Measurements from ENCODE around the gene SMC3. TPM values are rescaled to one million over a fixed set of nuclear protein-coding genes. Genes with fewer than 3 reads are reported as not detected.
"Not testable (repeated sequence)": the region's sequence is repeated elsewhere in the genome, so short reads cannot be mapped to it uniquely, and the experiment has no call there.

SMC3 gene
- total and polyA plus RNA-seq, 2 donors, result 24.6 to 63.7 TPM

DNA sequence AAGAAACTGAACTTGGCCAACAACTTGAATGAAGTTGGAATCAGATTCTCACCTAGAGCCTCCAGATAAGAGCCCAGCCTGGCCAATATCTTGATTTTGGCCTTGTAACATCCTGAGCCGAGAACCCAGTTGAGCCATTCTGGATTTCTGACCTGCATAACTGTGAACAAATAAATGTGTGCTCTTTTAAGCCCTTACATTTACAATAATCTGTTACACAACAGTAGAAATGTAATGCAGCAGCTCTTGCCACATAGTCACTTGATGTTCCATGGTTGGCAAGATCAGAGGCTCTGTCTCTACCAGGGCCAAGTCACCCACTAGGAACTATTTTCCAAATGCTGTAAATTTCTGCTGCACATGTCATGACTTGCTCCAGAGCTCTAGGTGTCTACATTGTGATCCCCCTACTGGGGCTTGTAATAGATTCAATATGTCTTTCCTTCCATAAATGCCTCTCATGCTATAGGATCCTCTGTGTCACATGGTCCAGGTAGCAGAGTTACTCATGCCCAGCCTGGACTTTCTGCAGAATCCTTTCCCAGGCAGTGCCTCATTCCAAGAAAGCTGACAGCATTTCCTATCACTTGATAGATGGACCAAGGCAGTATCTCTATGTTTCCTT, 65.2 kb downstream of the SMC3 start:
- H3K9me3 ChIP-seq (ENCODE audit: control insufficient read depth in 2 of 2, insufficient read depth in 1 of 2, low read length in 1 of 2), result no peaks in the 10 kb centered on the region
- H3K27me3 ChIP-seq (ENCODE audit: control insufficient read depth in 2 of 2, insufficient read depth in 1 of 2, low read length in 1 of 2), result peaks cover 0 to 18% of the 10 kb centered on the region in 2 donors
- no peaks in the 10 kb centered on the region for H3K36me3 ChIP-seq (ENCODE audit: control insufficient read depth in 2 of 2, insufficient read depth in 2 of 2, low read length in 1 of 2)
- WGBS, result 97% methylated on average over 1 of the region's 1 CpG
- peaks cover 0 to 3% of the 10 kb centered on the region in 2 donors for H3K4me1 ChIP-seq (ENCODE audit: control insufficient read depth in 2 of 2, insufficient read depth in 2 of 2, low read length in 2 of 2)
- DNase-seq (ENCODE audit: low read depth in 6 of 9, low spot score in 9 of 9), result no peak
- H3K27ac ChIP-seq (ENCODE audit: low read depth in 1 of 2, low read length in 1 of 2), result no peak overlapping the region
- H3K4me3 ChIP-seq (ENCODE audit: low read length in 2 of 2), result no peak overlapping the region

DNA sequence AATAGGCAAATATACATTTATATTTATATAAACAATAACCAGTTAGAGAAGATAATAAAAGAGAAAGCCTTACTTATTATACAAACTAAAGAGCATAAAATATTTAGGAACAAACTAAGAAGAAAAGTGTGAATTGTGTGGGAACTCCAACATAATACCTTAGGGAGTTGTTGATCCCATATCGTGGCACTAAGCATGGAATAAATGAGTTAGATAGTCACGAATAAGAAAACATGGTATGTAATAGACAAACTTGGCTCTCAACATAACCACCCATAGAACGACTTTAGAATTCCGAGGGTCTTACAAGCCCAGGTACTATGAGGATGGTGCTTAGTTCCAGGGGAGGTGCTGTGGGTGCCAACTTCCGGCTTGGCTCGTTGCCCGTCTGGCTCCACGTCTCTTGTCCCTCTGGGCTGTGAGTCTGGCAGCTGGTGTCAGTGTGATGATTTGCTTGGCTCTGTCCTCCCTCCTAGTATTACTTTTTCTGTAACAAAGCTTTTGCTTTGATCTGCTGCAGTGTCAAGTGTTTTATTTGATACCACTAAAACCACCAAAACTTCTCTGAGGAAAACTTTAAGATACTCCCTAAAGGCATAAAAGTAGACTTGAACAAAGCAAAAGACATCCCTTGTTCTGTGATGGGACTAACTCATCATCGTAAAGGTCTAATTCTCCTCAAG, 67.2 kb downstream of the SMC3 start:
- WGBS, result 84% methylated on average over 9 of the region's 9 CpGs
- no peaks in the 10 kb centered on the region for H3K36me3 ChIP-seq (ENCODE audit: control insufficient read depth in 2 of 2, insufficient read depth in 2 of 2, low read length in 1 of 2)
- peaks cover 0 to 3% of the 10 kb centered on the region in 2 donors for H3K4me1 ChIP-seq (ENCODE audit: control insufficient read depth in 2 of 2, insufficient read depth in 2 of 2, low read length in 2 of 2)
- H3K27ac ChIP-seq (ENCODE audit: low read depth in 1 of 2, low read length in 1 of 2), result no peak overlapping the region
- H3K4me3 ChIP-seq (ENCODE audit: low read length in 2 of 2), result no peak overlapping the region
- H3K27me3 ChIP-seq (ENCODE audit: control insufficient read depth in 2 of 2, insufficient read depth in 1 of 2, low read length in 1 of 2), result peaks cover 2 to 34% of the 10 kb centered on the region in 2 donors
- H3K9me3 ChIP-seq (ENCODE audit: control insufficient read depth in 2 of 2, insufficient read depth in 1 of 2, low read length in 1 of 2), result no peaks in the 10 kb centered on the region
- no peak for DNase-seq (ENCODE audit: low read depth in 6 of 9, low spot score in 9 of 9)

DNA sequence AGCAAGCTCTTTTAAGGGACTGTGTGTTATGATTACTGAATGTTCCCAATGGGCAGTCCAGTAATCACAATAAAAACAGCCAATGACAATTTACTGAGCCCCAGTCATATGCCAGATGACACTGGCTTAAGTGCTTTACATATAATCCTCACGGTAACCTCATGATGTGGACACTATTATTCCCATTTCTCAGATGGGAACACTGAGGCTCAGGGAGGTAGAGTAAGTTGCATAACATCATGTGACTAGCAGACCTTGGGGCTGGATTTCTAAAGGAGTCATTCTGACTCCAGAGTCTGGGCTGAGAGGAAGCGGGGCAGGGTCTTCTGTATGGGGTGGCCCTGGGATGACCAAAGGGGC, 69.1 kb downstream of the SMC3 start:
- peaks cover 12 to 51% of the 10 kb centered on the region in 2 donors for H3K27me3 ChIP-seq (ENCODE audit: control insufficient read depth in 2 of 2, insufficient read depth in 1 of 2, low read length in 1 of 2)
- H3K36me3 ChIP-seq (ENCODE audit: control insufficient read depth in 2 of 2, insufficient read depth in 2 of 2, low read length in 1 of 2), result no peaks in the 10 kb centered on the region
- H3K4me3 ChIP-seq (ENCODE audit: low read length in 2 of 2), result no peak overlapping the region
- H3K4me1 ChIP-seq (ENCODE audit: control insufficient read depth in 2 of 2, insufficient read depth in 2 of 2, low read length in 2 of 2), result peaks cover 0 to 6% of the 10 kb centered on the region in 2 donors
- 98% methylated on average over 2 of the region's 2 CpGs for WGBS
- no peak overlapping the region for H3K27ac ChIP-seq (ENCODE audit: low read depth in 1 of 2, low read length in 1 of 2)
- no peak for DNase-seq (ENCODE audit: low read depth in 6 of 9, low spot score in 9 of 9)
- H3K9me3 ChIP-seq (ENCODE audit: control insufficient read depth in 2 of 2, insufficient read depth in 1 of 2, low read length in 1 of 2), result no peaks in the 10 kb centered on the region

DNA sequence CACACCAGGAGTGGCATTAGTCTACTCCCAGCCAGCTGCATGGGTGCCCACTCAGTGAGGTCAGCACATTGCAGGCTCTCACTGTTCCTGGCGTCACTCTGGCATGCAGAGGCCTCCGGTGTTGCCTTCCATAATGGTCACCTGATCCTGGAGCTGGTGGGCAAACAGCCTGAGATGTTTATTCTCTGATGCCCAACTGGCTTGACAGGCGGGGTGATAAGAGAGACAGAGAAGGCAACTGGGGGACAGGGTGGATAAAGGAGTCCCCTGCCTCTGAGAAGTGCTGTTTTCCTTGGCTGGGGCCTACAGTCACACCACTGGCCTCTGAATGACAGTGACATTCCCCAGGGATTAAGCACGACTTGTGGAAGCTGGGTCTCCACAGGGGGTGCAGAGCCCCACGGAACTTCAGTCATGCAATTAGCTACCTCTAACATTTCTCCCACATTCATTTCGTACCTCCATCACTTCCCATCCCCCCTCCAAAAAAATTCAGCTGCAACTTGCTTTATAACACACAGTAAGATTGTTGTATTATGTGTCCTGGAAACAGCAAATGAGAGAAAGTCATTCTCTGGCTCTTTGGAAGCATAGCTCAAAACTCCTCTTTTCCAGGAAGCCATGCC, 69.5 kb downstream of the SMC3 start:
- no peak for DNase-seq (ENCODE audit: low read depth in 6 of 9, low spot score in 9 of 9)
- Histone ChIP-seq H3K4me3 (ENCODE audit: low read length in 2 of 2) (no peak overlapping the region), H3K36me3 (ENCODE audit: control insufficient read depth in 2 of 2, insufficient read depth in 2 of 2, low read length in 1 of 2) (no peaks in the 10 kb centered on the region), H3K27me3 (ENCODE audit: control insufficient read depth in 2 of 2, insufficient read depth in 1 of 2, low read length in 1 of 2) (peaks cover 15 to 56% of the 10 kb centered on the region in 2 donors), H3K27ac (ENCODE audit: low read depth in 1 of 2, low read length in 1 of 2) (no peak overlapping the region), H3K4me1 (ENCODE audit: control insufficient read depth in 2 of 2, insufficient read depth in 2 of 2, low read length in 2 of 2) (peaks cover 0 to 6% of the 10 kb centered on the region in 2 donors), H3K9me3 (ENCODE audit: control insufficient read depth in 2 of 2, insufficient read depth in 1 of 2, low read length in 1 of 2) (no peaks in the 10 kb centered on the region)
- 81% methylated on average over 6 of the region's 6 CpGs for WGBS

DNA sequence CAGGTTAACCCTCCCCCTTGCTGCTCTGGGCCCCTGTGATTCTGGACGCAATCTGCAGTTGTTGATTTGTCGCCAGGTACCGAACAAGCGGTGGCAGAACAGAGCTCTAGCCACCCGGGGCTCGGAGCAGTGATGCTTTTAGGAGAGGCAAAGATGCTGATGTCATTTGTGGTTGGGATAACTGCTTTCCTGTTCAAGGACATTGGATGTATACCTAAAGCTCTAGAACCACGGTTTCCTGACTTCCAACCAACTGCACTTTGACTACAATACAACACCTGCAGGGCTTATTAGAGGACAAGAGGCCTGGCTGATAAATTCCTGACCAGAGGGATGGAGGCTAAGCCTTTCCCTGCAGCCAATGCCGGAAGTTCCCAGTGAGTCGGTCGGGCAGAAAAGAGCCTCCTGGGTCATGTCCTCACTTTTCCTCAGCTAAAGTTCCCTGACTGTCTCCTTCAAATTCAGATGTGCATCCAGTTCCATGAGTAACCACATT, 70.1 kb downstream of the SMC3 start:
- no peak overlapping the region for H3K4me3 ChIP-seq (ENCODE audit: low read length in 2 of 2)
- H3K27ac ChIP-seq (ENCODE audit: low read depth in 1 of 2, low read length in 1 of 2), result no peak overlapping the region
- H3K4me1 ChIP-seq (ENCODE audit: control insufficient read depth in 2 of 2, insufficient read depth in 2 of 2, low read length in 2 of 2), result peaks cover 0 to 6% of the 10 kb centered on the region in 2 donors
- no peaks in the 10 kb centered on the region for H3K36me3 ChIP-seq (ENCODE audit: control insufficient read depth in 2 of 2, insufficient read depth in 2 of 2, low read length in 1 of 2)
- DNase-seq (ENCODE audit: low read depth in 6 of 9, low spot score in 9 of 9), result no peak
- WGBS, result 61% methylated on average over 10 of the region's 10 CpGs
- H3K27me3 ChIP-seq (ENCODE audit: control insufficient read depth in 2 of 2, insufficient read depth in 1 of 2, low read length in 1 of 2), result peaks cover 20 to 62% of the 10 kb centered on the region in 2 donors
- no peaks in the 10 kb centered on the region for H3K9me3 ChIP-seq (ENCODE audit: control insufficient read depth in 2 of 2, insufficient read depth in 1 of 2, low read length in 1 of 2)

DNA sequence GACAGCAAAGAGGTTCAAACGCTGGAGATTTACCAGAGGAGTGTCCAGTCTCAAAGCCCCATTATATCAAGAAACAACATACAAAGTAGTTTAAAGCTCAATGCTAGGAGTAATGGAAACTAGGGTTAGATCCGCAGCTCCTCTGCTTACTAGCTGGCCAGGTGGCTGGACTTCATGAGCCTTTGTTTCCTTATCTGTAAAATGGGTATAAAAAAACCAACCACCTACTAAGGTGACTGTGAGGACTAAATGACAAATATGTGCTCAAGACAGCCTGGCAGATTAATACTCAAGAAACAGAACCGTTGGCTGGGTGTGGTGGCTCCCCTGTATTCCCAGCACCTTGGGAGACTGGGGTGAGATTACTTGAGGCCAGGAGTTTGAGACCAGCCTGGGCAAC, 70.8 kb downstream of the SMC3 start:
- Histone ChIP-seq H3K9me3 (ENCODE audit: control insufficient read depth in 2 of 2, insufficient read depth in 1 of 2, low read length in 1 of 2) (no peaks in the 10 kb centered on the region), H3K27me3 (ENCODE audit: control insufficient read depth in 2 of 2, insufficient read depth in 1 of 2, low read length in 1 of 2) (peaks cover 28 to 69% of the 10 kb centered on the region in 2 donors), H3K27ac (ENCODE audit: low read depth in 1 of 2, low read length in 1 of 2) (no peak overlapping the region), H3K4me1 (ENCODE audit: control insufficient read depth in 2 of 2, insufficient read depth in 2 of 2, low read length in 2 of 2) (peaks cover 2 to 13% of the 10 kb centered on the region in 2 donors), H3K36me3 (ENCODE audit: control insufficient read depth in 2 of 2, insufficient read depth in 2 of 2, low read length in 1 of 2) (no peaks in the 10 kb centered on the region), H3K4me3 (ENCODE audit: low read length in 2 of 2) (no peak overlapping the region)
- 93% methylated on average over 3 of the region's 3 CpGs for WGBS
- no peak for DNase-seq (ENCODE audit: low read depth in 6 of 9, low spot score in 9 of 9)

DNA sequence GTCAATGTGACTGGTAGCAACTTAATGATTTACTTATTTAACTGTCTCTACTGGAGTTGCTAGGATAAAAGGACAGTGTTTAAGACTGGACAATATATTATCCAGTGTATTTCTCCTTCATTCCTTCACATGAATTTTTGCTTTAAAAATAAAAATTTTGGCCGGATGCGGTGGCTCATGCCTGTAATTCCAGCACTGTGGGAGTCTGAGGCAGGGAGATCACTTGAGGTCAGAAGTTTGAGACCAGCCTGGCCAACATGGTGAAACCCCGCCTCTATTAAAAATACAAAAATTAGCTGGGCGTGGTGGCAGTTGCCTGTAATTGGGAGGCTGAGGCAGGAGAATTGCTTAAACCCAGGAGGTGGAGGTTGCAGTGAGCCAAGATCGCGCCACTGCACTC, 71.6 kb downstream of the SMC3 start:
- H3K27ac ChIP-seq (ENCODE audit: low read depth in 1 of 2, low read length in 1 of 2); DNase-seq (ENCODE audit: low read depth in 6 of 9, low spot score in 9 of 9); H3K36me3 ChIP-seq (ENCODE audit: control insufficient read depth in 2 of 2, insufficient read depth in 2 of 2, low read length in 1 of 2); H3K9me3 ChIP-seq (ENCODE audit: control insufficient read depth in 2 of 2, insufficient read depth in 1 of 2, low read length in 1 of 2); H3K4me3 ChIP-seq (ENCODE audit: low read length in 2 of 2): not testable (repeated sequence)
- Histone ChIP-seq H3K4me1 (ENCODE audit: control insufficient read depth in 2 of 2, insufficient read depth in 2 of 2, low read length in 2 of 2) (peaks cover 2 to 16% of the 10 kb centered on the region in 2 donors), H3K27me3 (ENCODE audit: control insufficient read depth in 2 of 2, insufficient read depth in 1 of 2, low read length in 1 of 2) (peaks cover 35 to 76% of the 10 kb centered on the region in 2 donors)
- WGBS, result over 99% methylated on average over 6 of the region's 6 CpGs

DNA sequence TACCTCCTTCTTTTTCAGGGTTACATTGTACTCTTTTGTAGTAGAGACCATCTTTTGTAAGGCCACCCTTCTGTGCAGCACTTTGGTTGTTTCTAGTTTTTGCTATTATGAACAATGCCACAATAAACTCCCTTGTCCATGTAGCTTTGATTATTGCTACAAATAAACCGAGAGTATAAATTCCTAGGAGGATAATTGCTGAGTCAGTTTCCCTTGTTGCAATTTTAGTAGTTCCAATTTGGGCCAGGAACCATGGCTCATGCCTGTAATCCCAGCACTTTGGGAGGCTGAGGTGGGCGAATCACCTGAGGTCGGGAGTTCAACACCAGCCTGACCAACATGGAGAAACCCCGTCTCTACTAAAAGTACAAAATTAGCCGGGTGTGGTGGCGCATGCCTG, 72.4 kb downstream of the SMC3 start:
- Histone ChIP-seq H3K4me1 (ENCODE audit: control insufficient read depth in 2 of 2, insufficient read depth in 2 of 2, low read length in 2 of 2) (peaks cover 2 to 13% of the 10 kb centered on the region in 2 donors), H3K27me3 (ENCODE audit: control insufficient read depth in 2 of 2, insufficient read depth in 1 of 2, low read length in 1 of 2) (peaks cover 43 to 82% of the 10 kb centered on the region in 2 donors)
- WGBS, result 72% methylated on average over 6 of the region's 6 CpGs
- H3K4me3 ChIP-seq (ENCODE audit: low read length in 2 of 2); DNase-seq (ENCODE audit: low read depth in 6 of 9, low spot score in 9 of 9); H3K36me3 ChIP-seq (ENCODE audit: control insufficient read depth in 2 of 2, insufficient read depth in 2 of 2, low read length in 1 of 2); H3K9me3 ChIP-seq (ENCODE audit: control insufficient read depth in 2 of 2, insufficient read depth in 1 of 2, low read length in 1 of 2); H3K27ac ChIP-seq (ENCODE audit: low read depth in 1 of 2, low read length in 1 of 2): not testable (repeated sequence)

DNA sequence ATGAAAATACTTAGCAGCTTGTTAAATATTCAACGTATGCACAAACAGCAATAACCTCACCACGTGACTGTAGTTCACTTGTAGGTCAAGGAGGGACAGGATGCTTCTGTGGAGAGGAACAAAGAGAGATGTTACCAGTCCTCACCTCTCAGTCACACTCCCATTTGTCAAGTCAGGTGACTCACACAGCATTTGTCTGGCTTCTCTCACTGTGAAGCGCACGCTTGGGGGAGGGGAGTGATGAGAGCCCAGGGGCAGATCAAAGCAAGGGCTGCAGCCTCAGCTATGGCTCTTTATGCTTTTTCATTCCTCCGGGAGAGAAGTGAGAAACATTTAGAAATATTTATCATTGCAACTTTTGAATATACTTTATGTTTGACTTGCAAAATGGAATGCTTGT, 73.8 kb downstream of the SMC3 start:
- WGBS, result 26% methylated on average over 5 of the region's 5 CpGs
- H3K4me3 ChIP-seq (ENCODE audit: low read length in 2 of 2), result no peak overlapping the region
- DNase-seq (ENCODE audit: low read depth in 6 of 9, low spot score in 9 of 9), result peak in 1 of 9 donors; percentile 39
- no peaks in the 10 kb centered on the region for H3K9me3 ChIP-seq (ENCODE audit: control insufficient read depth in 2 of 2, insufficient read depth in 1 of 2, low read length in 1 of 2)
- H3K27ac ChIP-seq (ENCODE audit: low read depth in 1 of 2, low read length in 1 of 2), result no peak overlapping the region
- peaks cover 53 to 93% of the 10 kb centered on the region in 2 donors for H3K27me3 ChIP-seq (ENCODE audit: control insufficient read depth in 2 of 2, insufficient read depth in 1 of 2, low read length in 1 of 2)
- peaks cover 2 to 13% of the 10 kb centered on the region in 2 donors for H3K4me1 ChIP-seq (ENCODE audit: control insufficient read depth in 2 of 2, insufficient read depth in 2 of 2, low read length in 2 of 2)
- H3K36me3 ChIP-seq (ENCODE audit: control insufficient read depth in 2 of 2, insufficient read depth in 2 of 2, low read length in 1 of 2), result no peaks in the 10 kb centered on the region

Measured in thymus (tissue), 11 donors.